C4-2B (cell line): ENCODE results near the gene OSBPL10.

Experiments used
- H3K27ac ChIP-seq: fragments of 450-650 bp; 2 replicates; pipeline ENCODE4 v1.5.1; 2017
- ZFX ChIP-seq: fragments of 450-650 bp; IDR thresholded peaks from 2 replicates; pipeline ENCODE4 v1.6.1; 2017
- TF ChIP-seq, protein P1 (sequence below): fragments of 450-650 bp; conservative IDR thresholded peaks from 2 replicates; pipeline ENCODE4 v1.5.1; 2017; ENCODE audit warnings: mild to moderate bottlenecking

OSBPL10 gene

DNA sequence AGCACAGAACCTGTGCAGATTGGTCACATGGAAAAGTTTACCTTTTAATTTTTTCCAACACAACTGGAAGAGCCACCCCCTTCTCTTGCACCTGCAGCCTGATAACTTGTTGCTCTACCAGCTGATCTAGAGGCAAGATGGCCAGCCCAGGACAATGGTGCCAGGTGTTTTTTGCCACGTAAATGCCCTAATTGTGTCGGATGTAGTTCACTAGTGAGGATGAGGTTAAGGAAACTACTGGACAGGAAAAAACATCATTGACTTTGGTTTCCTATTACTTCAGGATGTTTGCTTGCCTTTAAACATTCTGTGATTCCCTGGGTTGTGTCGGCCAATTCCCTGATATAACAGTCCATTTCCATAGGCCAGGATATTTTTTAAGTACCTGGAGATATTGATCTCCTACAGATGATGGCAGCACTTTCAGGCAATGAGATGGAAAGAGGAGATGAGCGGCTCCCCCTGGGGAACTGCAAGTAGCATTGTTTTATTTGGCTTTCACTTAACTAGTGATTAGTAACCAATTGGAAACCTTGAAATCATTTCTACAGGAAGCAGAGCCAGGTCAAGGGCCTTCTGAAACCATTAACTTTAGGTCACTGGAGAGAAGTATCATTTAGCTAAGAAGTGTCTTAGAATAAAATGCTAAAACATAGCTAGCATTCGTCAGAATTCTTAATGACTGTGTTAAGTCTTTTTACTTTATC is 72.5 kb downstream of the OSBPL10 start:
- no peak overlapping the region for H3K27ac ChIP-seq
- TF ChIP-seq ZFX: no peak
- TF ChIP-seq, protein P1, sequence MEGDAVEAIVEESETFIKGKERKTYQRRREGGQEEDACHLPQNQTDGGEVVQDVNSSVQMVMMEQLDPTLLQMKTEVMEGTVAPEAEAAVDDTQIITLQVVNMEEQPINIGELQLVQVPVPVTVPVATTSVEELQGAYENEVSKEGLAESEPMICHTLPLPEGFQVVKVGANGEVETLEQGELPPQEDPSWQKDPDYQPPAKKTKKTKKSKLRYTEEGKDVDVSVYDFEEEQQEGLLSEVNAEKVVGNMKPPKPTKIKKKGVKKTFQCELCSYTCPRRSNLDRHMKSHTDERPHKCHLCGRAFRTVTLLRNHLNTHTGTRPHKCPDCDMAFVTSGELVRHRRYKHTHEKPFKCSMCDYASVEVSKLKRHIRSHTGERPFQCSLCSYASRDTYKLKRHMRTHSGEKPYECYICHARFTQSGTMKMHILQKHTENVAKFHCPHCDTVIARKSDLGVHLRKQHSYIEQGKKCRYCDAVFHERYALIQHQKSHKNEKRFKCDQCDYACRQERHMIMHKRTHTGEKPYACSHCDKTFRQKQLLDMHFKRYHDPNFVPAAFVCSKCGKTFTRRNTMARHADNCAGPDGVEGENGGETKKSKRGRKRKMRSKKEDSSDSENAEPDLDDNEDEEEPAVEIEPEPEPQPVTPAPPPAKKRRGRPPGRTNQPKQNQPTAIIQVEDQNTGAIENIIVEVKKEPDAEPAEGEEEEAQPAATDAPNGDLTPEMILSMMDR: peak; percentile 35

DNA sequence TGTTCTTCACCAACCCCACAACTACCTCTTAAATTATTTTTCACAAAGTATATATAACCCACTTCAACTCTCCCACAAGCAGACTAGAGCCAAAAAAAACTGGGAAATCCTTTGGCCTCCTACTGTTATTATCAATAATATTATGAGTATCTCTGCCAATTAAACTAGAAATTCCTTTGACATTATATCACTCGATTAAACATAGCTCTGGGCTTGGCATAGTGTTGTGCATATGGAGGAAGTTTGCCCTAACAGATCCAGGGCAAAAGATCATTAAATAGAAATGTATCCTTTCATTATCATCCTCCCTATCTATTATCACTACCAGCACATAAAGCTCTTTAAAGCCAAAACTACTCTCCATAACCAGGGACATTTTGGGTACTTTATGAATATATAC is 74.9 kb downstream of the OSBPL10 start:
- no peak overlapping the region for H3K27ac ChIP-seq
- no peak for TF ChIP-seq ZFX
- TF ChIP-seq, protein P1: no peak

DNA sequence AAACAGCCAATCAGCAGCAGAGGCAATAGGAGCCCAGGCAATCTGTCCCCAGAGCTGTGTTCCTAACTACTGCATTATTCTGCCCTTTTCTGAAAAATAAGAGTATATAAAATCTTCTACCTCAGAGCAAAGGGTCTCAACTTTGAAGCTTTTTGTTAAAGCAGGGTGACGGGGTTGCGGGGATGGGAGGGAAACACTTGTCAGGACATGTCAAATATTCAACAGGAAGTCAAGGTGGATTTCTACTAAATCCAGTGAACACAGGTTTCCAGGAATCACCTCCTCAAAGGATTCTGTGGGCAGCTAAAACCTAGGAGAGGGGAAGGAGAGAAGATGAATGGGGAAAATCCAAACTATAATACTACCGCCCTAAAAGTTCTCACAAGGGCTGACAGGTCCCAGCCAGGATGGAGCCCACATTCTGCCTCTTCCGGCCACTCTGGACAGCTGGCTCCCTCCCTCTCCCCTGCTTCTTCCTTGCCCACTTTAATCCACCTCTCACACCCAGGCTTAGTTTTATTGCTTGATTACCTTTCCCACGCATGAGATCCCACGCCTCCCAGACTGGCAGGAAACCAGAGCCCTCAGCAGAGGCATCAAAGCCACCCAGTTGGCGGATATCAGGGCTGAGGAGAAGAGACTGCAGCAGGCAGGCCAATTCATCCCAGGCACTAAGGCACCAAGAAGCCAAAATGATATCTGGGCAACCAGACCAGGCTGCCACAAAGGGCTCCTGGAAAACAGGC is 77.2 kb downstream of the OSBPL10 start:
- H3K27ac ChIP-seq: no peak overlapping the region
- TF ChIP-seq ZFX: no peak
- TF ChIP-seq, protein P1: no peak

DNA sequence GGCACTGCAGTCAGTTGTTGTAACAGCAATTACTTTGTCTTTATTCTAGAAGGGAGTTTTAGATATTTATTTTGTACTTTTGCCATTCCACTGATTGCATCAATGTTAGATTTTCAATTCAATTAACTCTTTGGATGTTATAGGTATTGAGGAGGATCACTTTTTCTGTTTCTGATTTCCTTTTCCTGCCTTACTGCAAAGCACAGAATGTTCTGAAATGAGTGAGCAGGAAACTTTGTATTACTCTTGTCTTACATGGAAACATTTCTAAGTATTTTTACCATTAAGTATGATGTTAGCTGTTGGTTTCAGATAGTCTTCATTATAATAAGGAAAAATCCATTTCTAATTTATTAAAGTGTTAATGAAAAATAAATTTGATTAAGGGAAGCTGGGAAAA is 80.5 kb downstream of the OSBPL10 start:
- no peak overlapping the region for H3K27ac ChIP-seq
- TF ChIP-seq ZFX: no peak
- TF ChIP-seq, protein P1: no peak

DNA sequence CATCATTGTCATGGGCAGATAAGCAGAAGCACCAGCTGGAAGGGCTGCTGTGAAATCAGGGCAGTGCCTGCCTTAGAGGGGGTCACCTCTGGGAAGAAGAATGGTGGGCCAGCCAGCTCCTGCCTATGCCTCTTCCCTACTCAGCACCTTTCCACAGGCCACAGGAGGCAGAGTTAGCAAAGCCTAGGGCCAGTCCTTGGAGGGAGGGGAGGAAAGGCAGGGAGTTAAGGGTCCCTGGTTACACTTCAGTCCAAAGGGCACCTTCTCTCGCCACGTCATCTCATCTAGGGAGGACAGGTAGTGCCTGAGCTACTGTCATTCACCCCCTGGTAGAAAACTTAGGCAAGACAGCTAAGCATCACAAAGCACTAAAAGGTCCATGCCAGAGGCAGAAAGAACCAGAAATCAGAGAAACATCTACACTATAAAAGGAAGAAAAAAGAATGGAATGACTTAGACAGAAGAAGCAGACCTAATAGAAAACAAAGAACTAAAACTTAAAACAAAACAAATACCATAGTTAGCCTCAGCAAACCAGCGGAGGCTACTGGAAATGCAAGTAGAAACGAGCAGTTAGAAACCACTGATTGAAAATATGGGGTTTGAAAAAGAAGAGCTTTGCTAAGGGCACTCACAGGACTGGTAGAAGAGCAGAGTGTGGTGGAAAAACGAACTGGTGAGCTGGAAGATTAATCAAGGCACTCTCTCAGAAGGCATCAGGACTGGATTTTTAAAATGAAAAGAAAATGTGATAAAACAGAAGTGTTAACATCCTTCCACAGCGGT is 84.2 kb downstream of the OSBPL10 start:
- no peak overlapping the region for H3K27ac ChIP-seq
- TF ChIP-seq, protein P1: no peak
- no peak for TF ChIP-seq ZFX

DNA sequence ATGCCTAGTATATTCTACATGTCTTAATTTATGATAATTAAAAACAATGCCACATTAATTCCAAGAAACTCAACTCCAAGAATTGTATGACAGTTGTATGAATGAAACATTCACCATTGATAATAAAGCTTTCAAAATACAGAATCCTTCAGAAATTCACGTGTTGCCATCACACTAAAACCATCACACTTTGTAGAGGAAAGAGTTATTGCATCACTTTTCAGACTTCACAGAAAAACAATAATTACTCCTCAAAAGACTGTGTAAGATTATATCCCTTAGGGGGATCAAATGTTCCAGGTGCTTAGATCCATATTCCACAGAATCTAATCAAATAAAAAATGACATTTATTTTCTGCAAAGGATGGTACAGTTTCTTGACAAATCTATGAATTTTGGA is 85.0 kb downstream of the OSBPL10 start:
- no peak for TF ChIP-seq ZFX
- TF ChIP-seq, protein P1: no peak
- H3K27ac ChIP-seq: no peak overlapping the region

DNA sequence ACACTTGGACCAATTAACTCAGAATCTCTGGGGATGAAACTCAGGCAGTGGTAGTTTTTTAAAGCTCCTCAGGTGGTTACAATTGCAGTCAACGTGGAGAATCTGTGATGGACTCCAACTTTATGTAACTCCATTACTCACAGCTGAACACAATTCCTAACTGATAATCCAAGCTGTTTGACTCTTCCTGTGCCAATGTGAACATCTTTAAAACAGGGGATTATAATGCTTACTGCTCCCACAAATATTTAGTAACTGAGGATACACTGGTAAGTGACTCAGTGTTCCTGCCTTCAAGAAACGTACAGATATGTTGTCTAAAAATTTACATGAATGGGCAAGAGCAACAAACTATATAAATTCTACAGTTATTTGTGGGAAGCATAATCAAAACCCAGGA is 85.6 kb downstream of the OSBPL10 start:
- H3K27ac ChIP-seq: no peak overlapping the region
- TF ChIP-seq ZFX: no peak
- TF ChIP-seq, protein P1: no peak
